Osteoblast (primary cell): ENCODE measurements around the gene RESF1. TPM values are rescaled to one million over a fixed set of nuclear protein-coding genes. Genes with fewer than 3 reads are reported as not detected.

Source experiments
- DNase-seq: peaks from one replicate; pipeline ENCODE4 v3.0.0; 2011; ENCODE audit warnings: low spot score, mixed read lengths; ENCODE audit not compliant: insufficient read length; ENCODE audit errors: missing footprints
- H2AFZ ChIP-seq: 2 replicates; pipeline ENCODE4 v1.6.0; 2011; ENCODE audit warnings: mild to moderate bottlenecking, low read length
- H3K27ac ChIP-seq: 2 replicates; pipeline ENCODE4 v1.5.1; 2011; ENCODE audit warnings: mild to moderate bottlenecking, low read depth, low read length, moderate library complexity
- H3K27me3 ChIP-seq: 2 replicates; pipeline ENCODE4 v1.6.0; 2012; ENCODE audit warnings: mild to moderate bottlenecking, control low read depth, inconsistent platforms, low read length, moderate library complexity; ENCODE audit not compliant: insufficient read depth
- H3K36me3 ChIP-seq: 2 replicates; pipeline ENCODE4 v1.5.1; 2011; ENCODE audit warnings: mild to moderate bottlenecking, low read length, control low read depth, moderate library complexity; ENCODE audit not compliant: insufficient read depth
- H3K4me1 ChIP-seq: 2 replicates; pipeline ENCODE4 v1.5.1; 2011; ENCODE audit warnings: mild to moderate bottlenecking, low read length, control low read depth, moderate library complexity; ENCODE audit not compliant: insufficient read depth
- H3K4me2 ChIP-seq: 2 replicates; pipeline ENCODE4 v1.6.0; 2011; ENCODE audit warnings: mild to moderate bottlenecking, low read length; ENCODE audit not compliant: insufficient read depth
- H3K4me3 ChIP-seq: fragments of 200-600 bp; sonication (generic); 3 replicates; pipeline ENCODE4 v1.5.1; 2012; ENCODE audit warnings: mild to moderate bottlenecking, low read length, inconsistent platforms; ENCODE audit not compliant: insufficient read depth
- H3K79me2 ChIP-seq: 2 replicates; pipeline ENCODE4 v1.6.0; 2012; ENCODE audit warnings: mild to moderate bottlenecking, low read length, control low read depth, inconsistent platforms; ENCODE audit not compliant: insufficient read depth
- H3K9me3 ChIP-seq: 2 replicates; pipeline ENCODE4 v1.5.1; 2011; ENCODE audit warnings: low read depth, low read length, control low read depth
- H4K20me1 ChIP-seq: 2 replicates; pipeline ENCODE4 v1.6.0; 2012; ENCODE audit warnings: mild to moderate bottlenecking, low read length, control low read depth; ENCODE audit not compliant: insufficient read depth
- total RNA-seq: library from RNA; depleted of rRNA; stranded (reverse); fragments of >200 nt; gene quantifications from 2 replicates; pipeline ENCODE4 v1.2.3, GENCODE V29; 2012
- TF ChIP-seq, protein P1 (sequence below): IDR thresholded peaks from 2 replicates; pipeline ENCODE4 v1.5.1; 2011; ENCODE audit warnings: mild to moderate bottlenecking, low read depth, low read length, moderate library complexity; ENCODE audit errors: extremely low read depth

The RESF1 gene
- 23.6 and 31.5 TPM in 2 replicates for total RNA-seq

- Histone ChIP-seq H3K27me3 (no peaks in the 10 kb centered on the region), H4K20me1 (peaks cover 7% of the 10 kb centered on the region), H3K4me1 (peaks cover 15% of the 10 kb centered on the region), H3K79me2 (peaks cover 36% of the 10 kb centered on the region), H3K27ac (peak within 1 kb of the TSS; percentile 51), H3K36me3 (peaks cover 7% of the 10 kb centered on the region), H3K4me2 (peak within 1 kb of the TSS; percentile 94), H3K4me3 (peak within 1 kb of the TSS; percentile 94), H2AFZ (peak within 1 kb of the TSS; percentile 97), H3K9me3 (no peaks in the 10 kb centered on the region)
- TF ChIP-seq, protein P1, sequence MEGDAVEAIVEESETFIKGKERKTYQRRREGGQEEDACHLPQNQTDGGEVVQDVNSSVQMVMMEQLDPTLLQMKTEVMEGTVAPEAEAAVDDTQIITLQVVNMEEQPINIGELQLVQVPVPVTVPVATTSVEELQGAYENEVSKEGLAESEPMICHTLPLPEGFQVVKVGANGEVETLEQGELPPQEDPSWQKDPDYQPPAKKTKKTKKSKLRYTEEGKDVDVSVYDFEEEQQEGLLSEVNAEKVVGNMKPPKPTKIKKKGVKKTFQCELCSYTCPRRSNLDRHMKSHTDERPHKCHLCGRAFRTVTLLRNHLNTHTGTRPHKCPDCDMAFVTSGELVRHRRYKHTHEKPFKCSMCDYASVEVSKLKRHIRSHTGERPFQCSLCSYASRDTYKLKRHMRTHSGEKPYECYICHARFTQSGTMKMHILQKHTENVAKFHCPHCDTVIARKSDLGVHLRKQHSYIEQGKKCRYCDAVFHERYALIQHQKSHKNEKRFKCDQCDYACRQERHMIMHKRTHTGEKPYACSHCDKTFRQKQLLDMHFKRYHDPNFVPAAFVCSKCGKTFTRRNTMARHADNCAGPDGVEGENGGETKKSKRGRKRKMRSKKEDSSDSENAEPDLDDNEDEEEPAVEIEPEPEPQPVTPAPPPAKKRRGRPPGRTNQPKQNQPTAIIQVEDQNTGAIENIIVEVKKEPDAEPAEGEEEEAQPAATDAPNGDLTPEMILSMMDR = no peak
- peak; percentile 97 for DNase-seq
These were observed at the start of gene RESF1 for GRCh38 chr12:31959161-31959700. RESF1 (plus strand) TSS chr12:31959415; CDS start chr12:31980956, 21,541 bp downstream.

- H3K4me2 ChIP-seq = no peak overlapping the region
- no peaks in the 10 kb centered on the region for H3K36me3 ChIP-seq
- H3K79me2 ChIP-seq = no peaks in the 10 kb centered on the region
- no peaks in the 10 kb centered on the region for H4K20me1 ChIP-seq
- no peak overlapping the region for H3K27ac ChIP-seq
- no peak overlapping the region for H2AFZ ChIP-seq
- H3K27me3 ChIP-seq = no peaks in the 10 kb centered on the region
- TF ChIP-seq, protein P1 = no peak
- peaks cover 2% of the 10 kb centered on the region for H3K9me3 ChIP-seq
- no peak for DNase-seq
- no peak overlapping the region for H3K4me3 ChIP-seq
- H3K4me1 ChIP-seq = no peaks in the 10 kb centered on the region
These were observed 44.3 kb upstream of the RESF1 start for GRCh38 chr12:31914927-31915326.

GRCh38 chr12:31915446-31915845, 43.8 kb upstream of the RESF1 start:
- H3K4me3 ChIP-seq = no peak overlapping the region
- no peak for DNase-seq

GRCh38 chr12:31922341-31923062, 36.7 kb upstream of the RESF1 start:
- no peaks in the 10 kb centered on the region for H3K27me3 ChIP-seq
- H4K20me1 ChIP-seq = no peaks in the 10 kb centered on the region
- DNase-seq = no peak
- H3K9me3 ChIP-seq = peaks cover 7% of the 10 kb centered on the region
- TF ChIP-seq, protein P1 = no peak
- H3K4me3 ChIP-seq = no peak overlapping the region
- H3K36me3 ChIP-seq = no peaks in the 10 kb centered on the region
- H3K4me2 ChIP-seq = no peak overlapping the region
- H3K79me2 ChIP-seq = no peaks in the 10 kb centered on the region
- H3K4me1 ChIP-seq = no peaks in the 10 kb centered on the region
- H2AFZ ChIP-seq = no peak overlapping the region
- H3K27ac ChIP-seq = no peak overlapping the region

More at GRCh38 chr12:31915446-31915845, 43.8 kb upstream of the RESF1 start:
- no peak overlapping the region for H3K4me2 ChIP-seq
- H3K4me1 ChIP-seq = no peaks in the 10 kb centered on the region
- TF ChIP-seq, protein P1 = no peak
- H3K27ac ChIP-seq = no peak overlapping the region
- no peaks in the 10 kb centered on the region for H3K27me3 ChIP-seq
- no peaks in the 10 kb centered on the region for H4K20me1 ChIP-seq
- H3K79me2 ChIP-seq = no peaks in the 10 kb centered on the region
- H2AFZ ChIP-seq = no peak overlapping the region
- H3K36me3 ChIP-seq = no peaks in the 10 kb centered on the region
- peaks cover 2% of the 10 kb centered on the region for H3K9me3 ChIP-seq
